GM10847 (cell line): ENCODE data around the gene LPP.

Experiments
- POLR2A ChIP-seq: IDR thresholded peaks from 2 replicates; pipeline ENCODE4 v1.6.1; 2011; ENCODE audit not compliant: insufficient read length; ENCODE audit errors: extremely low read depth

Gene LPP

DNA sequence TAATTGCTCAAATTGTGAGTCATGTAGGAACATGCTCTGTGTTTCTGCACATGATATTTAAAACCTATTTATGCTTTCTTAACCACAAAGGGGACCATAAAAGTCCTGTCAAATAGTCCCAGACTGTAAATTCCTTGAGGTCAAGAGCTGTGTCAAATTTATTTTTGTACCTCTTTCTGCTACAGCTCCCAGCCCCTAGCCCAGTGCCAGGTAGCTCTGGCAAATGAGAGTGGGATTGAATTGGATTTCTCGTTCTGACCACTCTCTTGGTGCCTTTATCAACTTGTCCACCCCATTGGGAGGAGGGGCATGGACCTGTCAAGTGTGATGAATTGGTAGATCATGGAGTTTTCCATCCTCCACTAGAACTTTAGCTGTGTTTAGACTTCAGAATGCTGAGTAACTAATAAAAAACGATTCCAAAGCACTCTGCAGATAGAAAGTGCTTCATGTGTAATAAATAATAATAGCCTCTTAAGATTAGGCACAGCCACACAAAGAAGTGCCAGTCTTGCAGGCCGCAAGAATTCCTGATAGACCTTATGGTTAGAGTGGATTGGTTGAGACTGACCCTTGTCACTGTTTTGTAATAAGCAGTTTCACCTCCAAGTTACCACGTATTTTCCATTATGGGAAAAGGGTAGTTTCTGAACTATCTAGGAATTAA, 120.4 kb downstream of the LPP start:
- no peak for TF ChIP-seq POLR2A

GRCh38 chr3:188276375-188276774, 122.4 kb downstream of the LPP start:
- no peak for TF ChIP-seq POLR2A

DNA sequence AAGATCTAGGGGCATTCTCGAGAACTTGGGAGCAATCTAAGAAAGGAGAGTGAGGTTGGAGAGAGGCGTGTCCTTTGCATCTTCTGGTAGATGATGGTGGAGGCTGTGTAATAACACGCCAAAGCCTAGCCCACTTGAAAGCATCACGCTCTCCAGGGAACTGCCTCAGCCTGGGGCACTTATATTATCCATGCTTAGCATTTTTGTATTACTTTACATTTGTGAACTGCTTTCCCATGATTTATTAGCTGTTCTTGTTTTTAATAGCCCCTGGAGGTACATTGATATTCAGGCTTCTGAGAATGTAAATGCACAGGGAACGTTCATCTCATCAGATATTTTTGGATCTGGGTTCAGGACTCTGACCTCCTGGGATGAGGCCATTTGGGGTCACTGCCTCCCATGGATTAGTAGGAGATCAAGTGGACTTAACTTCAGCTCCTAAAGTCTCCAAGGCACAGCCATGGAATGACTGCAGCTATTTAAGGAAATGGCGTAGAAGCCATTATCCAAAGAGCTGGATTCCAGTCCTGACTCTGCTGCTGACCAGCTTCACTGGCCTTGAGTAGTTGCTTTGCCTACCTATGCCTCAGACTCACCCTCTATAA, 124.9 kb downstream of the LPP start:
- no peak for TF ChIP-seq POLR2A

DNA sequence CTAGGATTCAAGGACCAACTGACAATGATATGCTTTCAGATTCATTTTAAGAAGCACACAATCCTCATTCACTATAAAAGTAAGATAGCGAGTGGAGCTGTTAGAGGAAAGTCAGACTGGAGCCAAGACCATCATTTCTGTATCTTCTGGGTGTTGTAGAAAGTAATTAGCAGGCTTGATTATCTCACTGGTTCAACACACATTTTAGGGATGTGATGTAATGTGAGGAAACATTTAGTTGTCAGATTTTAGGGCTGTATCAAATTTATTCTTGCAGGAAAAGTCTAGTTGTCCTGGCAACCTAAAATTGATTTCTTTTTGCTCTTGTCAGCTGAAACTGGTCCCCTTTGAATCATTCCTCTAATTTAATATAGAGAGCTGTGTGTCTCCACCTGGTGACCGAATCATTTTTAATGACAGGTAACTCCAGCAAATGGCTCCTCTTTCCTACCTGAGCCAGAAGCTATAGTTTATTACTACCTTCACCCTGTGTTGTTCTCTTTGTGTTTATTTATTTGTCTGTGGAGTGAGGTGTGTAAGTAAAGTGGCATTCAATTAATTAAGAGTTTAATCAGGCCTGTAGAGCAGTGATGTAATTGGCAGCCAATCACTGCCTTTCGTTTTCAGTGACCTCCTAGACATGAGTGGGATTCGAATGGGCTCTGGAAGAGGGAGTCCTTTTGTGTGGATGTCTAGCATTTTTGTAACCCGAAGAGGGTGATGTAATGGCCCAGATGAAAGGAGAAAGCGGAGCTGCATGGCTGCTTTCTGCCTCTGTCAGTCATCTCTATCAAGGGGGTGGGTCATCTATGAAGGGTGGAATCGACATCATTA, 125.8 kb downstream of the LPP start:
- TF ChIP-seq POLR2A, result no peak

DNA sequence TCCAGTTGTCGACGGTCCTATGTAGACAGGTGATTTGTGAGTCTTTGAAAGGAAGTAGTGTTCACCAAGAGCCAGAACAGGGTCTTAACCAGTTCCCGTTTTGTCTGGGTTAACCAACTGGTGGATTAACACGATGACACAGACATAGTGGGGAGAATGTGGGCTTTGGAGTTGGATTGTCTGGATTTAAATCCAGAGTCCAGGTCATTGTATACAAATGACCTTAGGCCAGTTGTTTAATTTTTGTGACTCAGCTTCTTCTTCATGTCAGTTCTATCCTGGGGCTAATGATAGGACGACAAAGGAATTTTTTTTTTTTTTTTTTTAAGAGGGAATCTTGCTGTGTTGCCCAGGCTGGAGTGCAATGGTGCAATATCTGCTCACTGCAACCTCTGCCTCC, 126.7 kb downstream of the LPP start:
- TF ChIP-seq POLR2A, result no peak

GRCh38 chr3:188282871-188283270, 128.9 kb downstream of the LPP start:
- TF ChIP-seq POLR2A, result no peak

DNA sequence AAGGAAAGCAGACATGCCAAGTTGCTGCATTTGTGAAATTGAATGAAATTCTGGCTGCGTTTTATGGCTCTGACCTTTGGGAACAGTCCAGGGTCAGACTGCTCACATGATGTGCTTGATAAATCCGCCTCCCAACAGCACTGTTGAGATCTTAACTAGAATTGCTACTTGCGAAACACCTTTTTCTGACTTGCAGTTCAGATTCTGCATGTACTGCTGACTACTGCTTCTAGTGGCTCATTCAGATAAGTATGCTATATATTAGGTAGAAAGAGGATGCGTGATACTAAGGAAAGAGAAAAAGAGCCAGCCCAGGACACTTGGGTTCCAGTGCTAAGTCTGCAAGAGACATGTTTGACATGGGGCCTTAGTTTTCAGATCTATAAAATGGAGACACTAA, 129.4 kb downstream of the LPP start:
- no peak for TF ChIP-seq POLR2A

DNA sequence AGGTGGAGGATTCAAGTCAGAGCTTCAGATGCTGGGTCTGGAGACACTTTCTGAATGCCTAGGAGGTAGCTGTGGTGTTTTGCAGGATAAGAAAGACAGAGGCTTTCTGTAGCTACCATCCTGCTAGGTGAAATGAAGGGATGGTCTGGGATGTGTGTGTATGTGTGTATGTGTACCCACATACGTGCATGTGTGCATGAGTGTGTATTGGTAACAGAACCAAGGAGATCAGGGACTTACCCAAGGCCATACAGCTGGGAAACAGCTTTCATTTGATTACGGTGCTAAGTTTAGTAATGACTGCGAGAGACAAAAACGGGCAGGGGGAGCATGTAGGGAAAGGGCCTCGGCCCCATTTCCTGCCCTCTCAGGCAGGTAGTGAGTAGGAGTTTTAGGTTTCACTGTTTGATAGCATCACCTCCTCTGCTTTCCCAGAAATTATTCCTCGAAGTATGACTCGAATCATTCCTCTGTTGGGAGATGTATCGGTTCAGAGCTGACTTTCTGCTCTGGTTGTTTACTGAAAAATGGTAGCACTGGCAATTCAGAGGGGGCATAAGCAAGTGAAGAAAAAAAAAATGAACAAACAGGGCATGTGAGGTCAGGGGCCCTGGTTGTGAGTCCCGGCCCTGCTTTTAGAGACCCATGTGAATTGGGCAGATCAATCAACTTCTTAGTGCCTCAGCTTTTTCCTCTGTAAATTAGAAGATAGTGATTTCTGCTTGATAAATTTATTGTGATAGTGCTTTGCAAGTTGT, 130.7 kb downstream of the LPP start:
- TF ChIP-seq POLR2A, result no peak

- no peak for TF ChIP-seq POLR2A
Measured at GRCh38 chr3:188286087-188286513, 132.1 kb downstream of the LPP start.

DNA sequence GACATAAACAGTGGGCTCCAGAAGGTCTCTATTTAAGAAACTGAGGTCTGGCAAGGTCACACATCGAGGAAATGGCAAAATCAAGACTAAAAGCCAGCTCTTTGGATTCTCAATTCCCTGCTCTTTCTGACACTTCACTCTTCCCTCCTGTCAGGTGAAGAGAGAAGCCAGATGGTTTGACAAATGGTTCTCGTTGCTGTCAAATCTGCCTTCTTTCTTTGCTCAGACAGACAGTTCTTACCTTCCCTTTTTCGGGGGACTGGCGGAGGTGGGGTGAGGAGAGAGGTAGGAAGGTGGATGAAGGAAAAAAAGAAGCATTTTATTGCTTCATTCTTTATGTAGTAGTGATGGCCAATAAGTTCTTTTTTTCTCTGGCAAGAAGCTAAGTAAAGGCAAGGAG, 133.4 kb downstream of the LPP start:
- no peak for TF ChIP-seq POLR2A

- TF ChIP-seq POLR2A, result no peak
Measured at GRCh38 chr3:188287762-188288505, 134.0 kb downstream of the LPP start.

DNA sequence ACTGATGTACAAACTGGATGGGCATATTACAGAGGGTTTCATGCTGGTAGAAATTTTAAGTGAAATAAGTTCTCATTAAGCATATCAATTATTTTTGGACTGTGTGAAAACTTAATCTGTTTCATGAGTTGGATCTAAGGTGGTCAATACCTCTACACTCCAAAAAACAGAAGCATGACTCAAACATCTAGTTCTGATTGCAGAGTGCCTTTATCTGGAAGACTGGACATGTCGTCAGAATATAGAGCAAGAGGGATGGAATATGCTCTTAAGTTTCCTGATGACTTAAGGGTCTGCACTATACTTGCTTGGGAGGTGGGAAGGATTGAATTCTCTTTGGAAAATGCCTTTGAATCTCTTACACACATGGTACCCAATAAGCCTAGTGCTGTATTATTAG, 138.3 kb downstream of the LPP start:
- TF ChIP-seq POLR2A, result no peak

DNA sequence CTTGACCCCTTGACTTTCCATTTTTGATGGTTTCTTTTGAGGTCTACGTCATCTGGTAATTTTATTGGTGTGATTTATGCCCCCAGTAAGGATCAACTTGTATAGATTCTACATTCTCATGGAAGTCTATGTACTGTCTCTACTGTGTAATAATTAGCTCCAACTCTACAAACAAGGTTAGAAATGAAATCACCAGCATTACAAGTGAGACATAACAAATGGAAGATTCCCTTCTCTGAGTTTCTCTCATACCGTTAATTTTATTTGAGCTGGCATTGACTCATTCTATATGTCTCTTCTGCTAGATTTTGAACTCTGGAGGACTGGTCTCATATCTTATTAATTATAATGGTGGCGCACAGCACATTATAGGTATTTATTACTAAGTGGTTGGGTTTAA, 138.9 kb downstream of the LPP start:
- TF ChIP-seq POLR2A, result no peak

GRCh38 chr3:188294113-188294512, 140.2 kb downstream of the LPP start:
- TF ChIP-seq POLR2A, result no peak
